ENCODE data around the gene PSMD11. TPM values are rescaled to one million over a fixed set of nuclear protein-coding genes. Genes with fewer than 3 reads are reported as not detected.

Gene PSMD11
- 81.0 and 89.3 TPM in 2 replicates for total RNA-seq (2014; rRNA removed; shearing (Covaris generic))
- 123 and 137 TPM in 2 replicates for total RNA-seq (2022)
- percentile 89 among the genes with signal in this experiment for Bru-seq, nascent RNA
- percentile 95 among the genes with signal in this experiment for BruChase-seq, experiment 1, labeled RNA remaining after a 6-hour chase
- BruChase-seq, experiment 2, labeled RNA remaining after a 2-hour chase, result percentile 94 among the genes with signal in this experiment
- long read RNA-seq, full-length matches to known transcripts, result 304 of 324 reads
- long read RNA-seq, partial matches to known transcripts, result 12 of 324 reads
- long read RNA-seq, other reads (novel, unspliced or antisense), result 8 of 324 reads

DNA sequence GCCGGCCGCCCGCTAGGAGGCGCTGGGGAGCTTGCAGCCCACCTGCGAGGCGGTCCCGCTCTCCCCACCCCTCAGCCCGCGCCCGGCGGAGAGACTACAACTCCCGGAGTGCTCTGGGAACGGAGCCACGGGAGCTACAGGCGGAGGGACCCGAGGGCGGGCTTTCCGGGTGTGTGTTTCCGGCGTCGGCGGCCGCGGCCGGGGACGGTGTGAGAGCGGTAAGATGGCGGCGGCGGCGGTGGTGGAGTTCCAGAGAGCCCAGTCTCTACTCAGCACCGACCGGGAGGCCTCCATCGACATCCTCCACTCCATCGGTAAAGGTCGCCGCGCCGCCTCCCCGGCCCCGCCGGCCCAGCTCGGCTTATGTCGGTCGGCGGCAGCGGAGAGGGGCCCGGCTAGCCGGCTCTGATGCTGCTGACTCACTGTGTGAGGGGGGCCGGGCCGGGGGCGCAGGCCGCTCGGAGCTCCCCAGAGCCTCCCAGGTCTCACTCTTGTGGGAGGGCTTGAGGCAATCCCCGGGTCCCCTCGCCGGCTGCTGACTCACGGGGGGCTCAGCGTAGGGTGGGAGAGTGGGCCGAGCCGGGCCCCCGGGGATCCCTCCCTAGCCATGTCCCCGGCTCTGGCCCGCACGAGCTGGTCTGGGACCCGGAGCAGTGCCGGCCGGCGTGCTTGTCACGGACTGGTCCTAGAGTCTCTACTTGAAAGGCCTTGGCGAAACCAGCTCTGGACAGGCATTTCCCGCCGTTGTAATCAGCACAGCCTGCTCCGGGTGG is at the start of gene PSMD11:
PSMD11 (plus strand) TSS at position 210 of the 773 bp plus-strand sequence; CDS start at position 224, 14 bp downstream.
- H4K20me1 ChIP-seq (ENCODE audit: insufficient read depth, low read length), result peaks cover 22% of the 10 kb centered on the region; the same call in 1 of the 2 replicates
- BruUV-seq (replicated peaks), result no TSS peak
- peaks cover 25% of the 10 kb centered on the region for H3K4me1 ChIP-seq (ENCODE audit: insufficient read depth, low read length, poor library complexity, severe bottlenecking)
- peaks cover 39% of the 10 kb centered on the region for H3K36me3 ChIP-seq (ENCODE audit: insufficient read depth, low read length)
- H3K9me2 ChIP-seq (ENCODE audit: insufficient read depth, low read length), result no peaks in the 10 kb centered on the region
- POLR2A ChIA-PET, result interaction anchor here (0.7 to 1.1 kb wide), 3 partner anchors 17 to 145 kb away, joined by 3 to 6 read pairs (median 4); no protein-coding TSS in a partner anchor
- peak; percentile 98 for DNase-seq (ENCODE audit: low spot score)
- H3K79me2 ChIP-seq (ENCODE audit: insufficient read depth, low read depth, low read length), result peaks cover 51% of the 10 kb centered on the region
- peak within 1 kb of the TSS; percentile 91 for H3K4me2 ChIP-seq (ENCODE audit: low read length)
- peak within 1 kb of the TSS; percentile 91; the same call in 1 of the 2 replicates for H2AFZ ChIP-seq (ENCODE audit: low read length)
- H3K9me3 ChIP-seq (ENCODE audit: low read length), result no peaks in the 10 kb centered on the region
- peak within 1 kb of the TSS; percentile 99 for H3K4me3 ChIP-seq (ENCODE audit: low read depth, low read length, poor library complexity, severe bottlenecking)
- CTCF ChIA-PET (ENCODE audit: unreplicated experiment), result interaction anchor here (0.5 to 0.9 kb wide), 5 partner anchors 10 to 319 kb away, joined by 3 to 5 read pairs (median 3); no protein-coding TSS in a partner anchor
- no peak for TF ChIP-seq EZH2phosphoT487 (IDR thresholded peaks at IDR 0.05; ENCODE audit: borderline replicate concordance, low read depth, low read length)
- TF ChIP-seq CTCF (conservative IDR thresholded peaks at IDR 0.05; ENCODE audit: low read length), result peak; percentile 14
- intact Hi-C loops (cut with micrococcal nuclease; ENCODE audit: unreplicated experiment), result loop anchor here (1.0 to 5.0 kb wide), 2 partner anchors 94 to 192 kb away; partner anchors contain the start of gene ZNF207
- H3K27ac ChIP-seq (ENCODE audit: low read depth, low read length, poor library complexity, severe bottlenecking), result peak within 1 kb of the TSS; percentile 50

GRCh38 chr17:32396343-32396742 is 48.0 kb upstream of the PSMD11 start:
- BruUV-seq (replicated peaks), result no TSS peak
- POLR2A ChIA-PET, result interaction anchor here (0.6 kb wide), 3 partner anchors 15 to 1182 kb away, joined by 3 to 5 read pairs (median 3); no protein-coding TSS in a partner anchor
- Histone ChIP-seq H2AFZ (ENCODE audit: low read length) (no peak overlapping the region), H3K9me3 (ENCODE audit: low read length) (no peaks in the 10 kb centered on the region), H4K20me1 (ENCODE audit: insufficient read depth, low read length) (no peaks in the 10 kb centered on the region), H3K9me2 (ENCODE audit: insufficient read depth, low read length) (no peaks in the 10 kb centered on the region), H3K79me2 (ENCODE audit: insufficient read depth, low read depth, low read length) (no peaks in the 10 kb centered on the region), H3K36me3 (ENCODE audit: insufficient read depth, low read length) (no peaks in the 10 kb centered on the region), H3K27ac (ENCODE audit: low read depth, low read length, poor library complexity, severe bottlenecking) (no peak overlapping the region), H3K4me2 (ENCODE audit: low read length) (no peak overlapping the region), H3K4me3 (ENCODE audit: low read depth, low read length, poor library complexity, severe bottlenecking) (no peak overlapping the region), H3K4me1 (ENCODE audit: insufficient read depth, low read length, poor library complexity, severe bottlenecking) (no peaks in the 10 kb centered on the region)
- intact Hi-C loops (cut with micrococcal nuclease; ENCODE audit: unreplicated experiment), result no loop called here
- TF ChIP-seq CTCF (conservative IDR thresholded peaks at IDR 0.05; ENCODE audit: low read length) (no peak), EZH2phosphoT487 (IDR thresholded peaks at IDR 0.05; ENCODE audit: borderline replicate concordance, low read depth, low read length) (no peak)
- CTCF ChIA-PET (ENCODE audit: unreplicated experiment), result no interaction called here
- no peak for DNase-seq (ENCODE audit: low spot score)

All from OCI-LY7 (cell line).